Peyer's patch (tissue), 4 donors: Measurements from ENCODE around the gene AKAP13.

Source experiments
- POLR2A ChIP-seq, 2 donors: fragments of 450-650 bp; IDR thresholded peaks; one replicate each; pipeline ENCODE4 v1.5.1; 2017; ENCODE audit warnings: antibody characterized with exemption in 2 of 2, mild to moderate bottlenecking in 2 of 2, moderate library complexity in 2 of 2
- TF ChIP-seq, protein P1 (sequence below), 6 experiments: fragments of 450-650 bp in 4 of 6; fragments of 200-600 bp in 2 of 6; sonication (generic) in 1 of 6; IDR thresholded peaks; one replicate each; pipeline ENCODE4 v1.5.1; 2017 to 2019; ENCODE audit warnings: antibody characterized with exemption in 6 of 6, mild to moderate bottlenecking in 3 of 6, moderate library complexity in 1 of 6

DNA sequence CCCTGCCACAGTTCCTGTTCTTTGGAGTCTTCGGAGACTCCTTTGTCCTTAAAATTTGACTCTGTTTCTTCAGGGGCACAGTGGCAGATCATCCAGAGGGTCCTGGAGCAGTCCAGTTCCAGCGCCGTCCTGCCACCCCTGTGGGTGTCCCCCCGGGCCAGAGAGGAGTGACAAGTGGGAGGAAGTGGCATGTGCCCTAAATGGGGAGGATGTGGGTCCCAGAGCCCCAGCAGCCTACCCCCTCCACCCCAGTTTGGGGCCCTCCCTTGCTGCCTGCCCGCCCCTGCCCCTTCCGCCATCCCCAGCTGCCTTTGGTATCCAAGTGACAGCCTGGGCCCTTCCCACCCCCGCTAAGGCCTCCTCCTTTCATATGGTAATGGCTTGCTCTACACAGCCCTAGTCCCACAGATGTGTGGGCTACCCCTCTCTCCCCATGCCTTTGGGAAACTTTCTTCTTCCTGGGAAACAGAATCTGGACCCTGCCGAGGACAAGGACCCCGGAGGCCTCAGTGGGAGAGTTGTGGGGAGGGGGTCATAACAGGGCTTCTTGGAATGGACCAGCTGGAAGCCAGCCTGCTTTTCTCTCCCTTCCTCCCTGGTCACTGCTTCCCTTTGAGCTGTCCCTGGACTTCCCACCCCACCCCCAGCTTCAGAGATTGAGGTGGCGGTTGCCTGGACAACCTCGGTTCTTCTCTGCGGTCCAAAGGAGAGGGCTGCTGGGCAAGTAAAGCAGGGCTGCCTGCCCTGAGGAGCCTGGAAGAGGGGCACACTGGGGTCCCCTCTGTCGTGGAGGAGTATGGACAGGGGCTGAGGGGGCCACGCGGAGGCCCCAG, 371.1 kb downstream of the AKAP13 start:
- TF ChIP-seq, protein P1, sequence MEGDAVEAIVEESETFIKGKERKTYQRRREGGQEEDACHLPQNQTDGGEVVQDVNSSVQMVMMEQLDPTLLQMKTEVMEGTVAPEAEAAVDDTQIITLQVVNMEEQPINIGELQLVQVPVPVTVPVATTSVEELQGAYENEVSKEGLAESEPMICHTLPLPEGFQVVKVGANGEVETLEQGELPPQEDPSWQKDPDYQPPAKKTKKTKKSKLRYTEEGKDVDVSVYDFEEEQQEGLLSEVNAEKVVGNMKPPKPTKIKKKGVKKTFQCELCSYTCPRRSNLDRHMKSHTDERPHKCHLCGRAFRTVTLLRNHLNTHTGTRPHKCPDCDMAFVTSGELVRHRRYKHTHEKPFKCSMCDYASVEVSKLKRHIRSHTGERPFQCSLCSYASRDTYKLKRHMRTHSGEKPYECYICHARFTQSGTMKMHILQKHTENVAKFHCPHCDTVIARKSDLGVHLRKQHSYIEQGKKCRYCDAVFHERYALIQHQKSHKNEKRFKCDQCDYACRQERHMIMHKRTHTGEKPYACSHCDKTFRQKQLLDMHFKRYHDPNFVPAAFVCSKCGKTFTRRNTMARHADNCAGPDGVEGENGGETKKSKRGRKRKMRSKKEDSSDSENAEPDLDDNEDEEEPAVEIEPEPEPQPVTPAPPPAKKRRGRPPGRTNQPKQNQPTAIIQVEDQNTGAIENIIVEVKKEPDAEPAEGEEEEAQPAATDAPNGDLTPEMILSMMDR (IDR thresholded peaks at IDR 0.05) = no peak
- no peak for TF ChIP-seq POLR2A (IDR thresholded peaks at IDR 0.05)
